Mesothelial cell of epicardium (in vitro differentiated cells): ENCODE data around the gene ABI2. TPM values are rescaled to one million over a fixed set of nuclear protein-coding genes. Genes with fewer than 3 reads are reported as not detected.
"Not testable (repeated sequence)": the region's sequence is repeated elsewhere in the genome, so short reads cannot be mapped to it uniquely, and the experiment has no call there.

Experiments
- DNase-seq, 2 experiments: peaks; one replicate each; pipeline ENCODE4 v3.0.0; 2021; ENCODE audit warnings: low spot score in 2 of 2; ENCODE audit not compliant: unreplicated experiment in 2 of 2
- H3K27ac Mint-ChIP-seq: 2 replicates; pipeline ENCODE4 v1.8.0; 2021; ENCODE audit warnings: mixed read lengths
- H3K27me3 Mint-ChIP-seq: 2 replicates; pipeline ENCODE4 v1.8.0; 2021; ENCODE audit warnings: low read depth, mixed read lengths
- H3K36me3 Mint-ChIP-seq: 2 replicates; pipeline ENCODE4 v1.8.0; 2021; ENCODE audit warnings: mixed read lengths
- H3K4me1 Mint-ChIP-seq: 2 replicates; pipeline ENCODE4 v1.8.0; 2021; ENCODE audit warnings: mixed read lengths
- H3K4me3 Mint-ChIP-seq: 2 replicates; pipeline ENCODE4 v1.8.0; 2021; ENCODE audit warnings: mild to moderate bottlenecking, moderate library complexity, mixed read lengths
- H3K9me3 Mint-ChIP-seq: 2 replicates; pipeline ENCODE4 v1.8.0; 2021; ENCODE audit warnings: mixed read lengths
- CTCF ChIP-seq: fragments of 200-600 bp; sonication (generic); IDR thresholded peaks from one replicate; pipeline ENCODE4 v1.5.0; 2021; ENCODE audit warnings: antibody characterized with exemption; ENCODE audit not compliant: unreplicated experiment
- total RNA-seq: library from RNA; stranded (reverse); gene quantifications from 3 replicates; pipeline ENCODE4 v1.2.1, GENCODE V29; 2021

The ABI2 gene
- total RNA-seq, 1 donor from 2014 or later: 118 TPM

- Mint-ChIP-seq H3K4me3 (no peak overlapping the region), H3K9me3 (no peaks in the 10 kb centered on the region)
- DNase-seq: no peak
Measured at GRCh38 chr2:203301667-203302066, 26.5 kb upstream of the ABI2 start.

GRCh38 chr2:203302586-203302985, 25.6 kb upstream of the ABI2 start:
- H3K27ac Mint-ChIP-seq, DNase-seq, H3K9me3 Mint-ChIP-seq, H3K4me1 Mint-ChIP-seq, H3K4me3 Mint-ChIP-seq, H3K27me3 Mint-ChIP-seq: not testable (repeated sequence)
- H3K36me3 Mint-ChIP-seq: peaks cover 13% of the 10 kb centered on the region

More at GRCh38 chr2:203301667-203302066, 26.5 kb upstream of the ABI2 start:
- Mint-ChIP-seq H3K4me1 (no peaks in the 10 kb centered on the region), H3K36me3 (peaks cover 8% of the 10 kb centered on the region), H3K27ac (no peak overlapping the region), H3K27me3 (no peaks in the 10 kb centered on the region)
- no peak for TF ChIP-seq CTCF

GRCh38 chr2:203310688-203311436, 17.3 kb upstream of the ABI2 start:
- Mint-ChIP-seq H3K4me1 (no peaks in the 10 kb centered on the region), H3K27me3 (no peaks in the 10 kb centered on the region), H3K9me3 (peaks cover 13% of the 10 kb centered on the region), H3K4me3 (no peak overlapping the region), H3K36me3 (peaks cover 29% of the 10 kb centered on the region), H3K27ac (no peak overlapping the region)
- DNase-seq: no peak
- no peak for TF ChIP-seq CTCF

GRCh38 chr2:203326356-203326755, 1.8 kb upstream of the ABI2 start:
- peak overlapping the region; percentile 56 for H3K4me3 Mint-ChIP-seq
- H3K36me3 Mint-ChIP-seq: no peaks in the 10 kb centered on the region
- H3K27ac Mint-ChIP-seq: peak overlapping the region; percentile 97
- no peak for TF ChIP-seq CTCF
- no peak for DNase-seq
- H3K9me3 Mint-ChIP-seq: no peaks in the 10 kb centered on the region
- H3K4me1 Mint-ChIP-seq: peaks cover 43% of the 10 kb centered on the region
- no peaks in the 10 kb centered on the region for H3K27me3 Mint-ChIP-seq

GRCh38 chr2:203327582-203327900, 653 bp upstream of the ABI2 start:
- Mint-ChIP-seq H3K27me3 (no peaks in the 10 kb centered on the region), H3K36me3 (no peaks in the 10 kb centered on the region), H3K27ac (peak overlapping the region; percentile 97), H3K9me3 (no peaks in the 10 kb centered on the region), H3K4me1 (peaks cover 43% of the 10 kb centered on the region), H3K4me3 (peak overlapping the region; percentile 83)
- no peak for TF ChIP-seq CTCF
- no peak for DNase-seq

GRCh38 chr2:203328760-203329540, 756 bp downstream of the ABI2 start:
- Mint-ChIP-seq H3K4me3 (peak overlapping the region; percentile 94), H3K9me3 (no peaks in the 10 kb centered on the region), H3K36me3 (no peaks in the 10 kb centered on the region), H3K27ac (peak overlapping the region; percentile 93), H3K4me1 (peaks cover 43% of the 10 kb centered on the region), H3K27me3 (no peaks in the 10 kb centered on the region)
- no peak for TF ChIP-seq CTCF
- peak; percentile 30 to 59 for DNase-seq
